Head of caudate nucleus (tissue), 42 donors: ENCODE data around the gene CEP85L.

Experiments
- DNase-seq, 42 donors: peaks; one replicate each; pipeline versions ENCODE4 v3.0.0 to v3.0.0-alpha.2; 2020 to 2021; ENCODE audit warnings: mixed read lengths in 7 of 42
- intact Hi-C: fragments of 100-400 bp; cut with DNase I; formaldehyde crosslinking; loops from one replicate; pipeline ENCODE4 v1.15.0; 2022

Gene CEP85L

GRCh38 chr6:118635909-118636735, 15.3 kb downstream of the CEP85L start:
- DNase-seq: no peak
- intact Hi-C loops: no loop called here

DNA sequence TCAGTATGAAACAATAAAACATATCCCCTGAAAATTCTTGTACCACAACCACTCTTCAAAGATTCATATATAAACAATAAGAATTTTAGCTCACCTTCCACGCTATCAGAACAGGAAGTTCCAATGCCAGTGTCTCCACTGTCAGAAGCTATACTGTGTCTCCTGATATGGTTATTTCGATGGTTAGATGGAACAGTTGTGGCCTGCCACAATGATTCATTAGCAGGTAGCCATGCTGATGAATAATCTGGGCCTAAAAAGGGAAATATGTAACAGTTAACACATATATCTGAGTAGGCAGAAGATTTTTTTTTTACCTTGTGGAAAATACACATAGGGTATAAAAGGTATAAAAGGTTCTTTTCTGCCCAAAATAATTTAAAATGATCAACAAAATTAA, 19.0 kb downstream of the CEP85L start:
- intact Hi-C loops: no loop called here
- DNase-seq: no peak

DNA sequence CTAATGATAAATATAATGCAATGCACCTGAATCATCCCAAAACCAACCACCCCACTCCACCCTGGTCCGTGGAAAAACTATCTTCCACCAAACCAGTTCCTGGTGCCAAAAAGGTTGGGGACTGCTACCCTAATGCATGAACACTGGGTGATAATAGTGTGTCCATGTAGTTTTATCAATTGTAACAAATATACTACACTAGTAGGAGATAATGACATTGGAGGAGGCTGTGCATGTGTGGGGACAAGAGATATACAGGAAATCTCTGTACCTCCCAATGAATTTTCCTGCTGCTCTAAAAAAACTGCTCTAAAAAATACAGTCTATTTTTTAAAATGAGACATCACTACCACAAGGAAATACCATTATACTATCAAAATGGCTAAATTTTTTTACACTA, 20.5 kb downstream of the CEP85L start:
- intact Hi-C loops: no loop called here
- DNase-seq: no peak

DNA sequence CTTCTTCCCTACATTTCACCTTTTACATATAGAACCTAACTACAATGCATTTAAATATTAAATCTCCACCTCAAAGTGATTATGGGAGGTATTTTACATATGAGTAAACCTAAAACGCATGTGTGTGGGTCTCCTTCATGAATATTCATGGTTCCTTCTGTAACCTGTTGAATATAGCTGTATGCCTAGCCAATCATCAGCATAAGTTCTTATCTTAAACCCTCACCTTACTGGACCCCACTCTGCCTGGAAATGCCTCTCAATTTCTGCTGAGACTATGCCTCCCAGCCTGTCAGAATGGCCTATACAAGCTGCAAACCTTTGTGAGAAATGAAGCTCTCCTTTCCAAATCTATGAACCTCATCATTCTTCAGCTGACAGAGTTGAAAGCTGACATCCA, 21.3 kb downstream of the CEP85L start:
- intact Hi-C loops: no loop called here
- no peak for DNase-seq

GRCh38 chr6:118627724-118628123, 23.7 kb downstream of the CEP85L start:
- DNase-seq: no peak
- intact Hi-C loops: no loop called here

DNA sequence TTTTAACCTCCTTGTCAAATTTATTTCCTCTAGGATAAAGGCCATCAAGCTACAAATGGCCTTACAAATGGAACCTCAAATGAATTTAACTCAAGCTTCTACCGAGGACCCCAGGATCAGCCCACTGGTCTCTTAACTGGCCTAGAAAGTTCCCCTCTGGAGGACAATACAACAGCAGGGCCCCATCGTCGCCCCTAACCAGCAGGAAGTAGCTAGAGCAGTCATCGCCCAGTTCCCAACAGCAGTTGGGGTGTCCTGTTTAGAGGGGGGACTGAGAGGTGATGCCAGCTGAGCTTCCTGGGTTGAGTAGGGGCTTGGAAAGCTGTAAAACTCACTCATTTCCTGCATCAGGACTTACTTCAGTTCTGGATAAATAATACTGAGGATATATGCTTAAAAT, 25.6 kb downstream of the CEP85L start:
- DNase-seq: no peak
- intact Hi-C loops: no loop called here

GRCh38 chr6:118621799-118622470, 29.5 kb downstream of the CEP85L start:
- intact Hi-C loops: no loop called here
- no peak for DNase-seq

DNA sequence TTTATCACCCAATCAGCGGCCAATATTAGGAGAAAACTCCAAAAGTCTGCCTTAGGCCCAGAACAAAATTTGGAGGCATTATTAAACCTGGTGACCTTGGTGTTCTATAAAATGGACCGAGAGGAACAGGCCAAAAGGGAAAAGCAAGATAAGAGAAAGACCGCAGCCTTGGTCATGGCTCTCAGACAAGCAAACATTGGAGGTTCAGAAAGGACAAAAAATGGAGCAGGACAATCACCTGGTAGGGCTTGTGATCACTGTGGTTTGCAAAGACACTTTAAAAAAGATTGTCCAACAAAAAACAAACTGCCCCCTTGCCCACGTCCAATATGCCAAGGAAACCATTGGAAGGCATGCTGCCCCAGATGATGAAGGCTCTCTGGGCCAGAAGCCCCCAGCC, 31.2 kb downstream of the CEP85L start:
- no peak for DNase-seq
- intact Hi-C loops: no loop called here

DNA sequence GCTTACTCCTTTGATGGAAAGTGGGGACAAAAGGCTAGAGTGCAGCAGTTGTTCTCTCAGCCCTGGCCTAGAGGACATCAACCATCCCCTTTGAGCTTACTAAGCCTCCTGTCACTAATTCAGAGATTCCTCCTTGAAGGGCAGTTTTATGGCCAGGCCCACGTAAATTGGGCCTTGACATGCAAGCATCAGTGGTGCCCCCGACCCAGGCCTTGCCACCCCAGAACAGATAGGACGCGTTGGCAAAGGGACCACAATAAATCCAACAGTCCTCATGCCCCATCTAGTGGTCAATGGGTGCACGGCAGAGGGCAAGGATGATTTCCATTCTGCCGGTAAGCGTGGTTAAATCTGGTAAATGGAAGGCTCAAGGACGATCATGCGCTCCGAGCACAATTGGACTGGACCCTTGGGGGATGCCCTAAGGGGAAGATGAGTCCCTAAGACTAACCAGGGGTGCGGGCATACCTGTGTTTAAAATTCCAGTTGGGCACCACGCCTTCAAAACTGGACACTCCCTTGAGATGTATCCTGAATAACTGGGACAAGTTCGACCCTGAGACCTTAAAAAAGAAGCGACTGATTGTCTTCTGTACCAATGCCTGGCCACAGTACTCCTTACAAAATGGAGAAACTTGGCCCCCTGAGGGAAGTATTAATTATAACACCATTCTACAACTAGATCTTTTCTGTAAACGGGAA, 32.6 kb downstream of the CEP85L start:
- peak; percentile 16 to 89 (median 69) for DNase-seq
- intact Hi-C loops: no loop called here

DNA sequence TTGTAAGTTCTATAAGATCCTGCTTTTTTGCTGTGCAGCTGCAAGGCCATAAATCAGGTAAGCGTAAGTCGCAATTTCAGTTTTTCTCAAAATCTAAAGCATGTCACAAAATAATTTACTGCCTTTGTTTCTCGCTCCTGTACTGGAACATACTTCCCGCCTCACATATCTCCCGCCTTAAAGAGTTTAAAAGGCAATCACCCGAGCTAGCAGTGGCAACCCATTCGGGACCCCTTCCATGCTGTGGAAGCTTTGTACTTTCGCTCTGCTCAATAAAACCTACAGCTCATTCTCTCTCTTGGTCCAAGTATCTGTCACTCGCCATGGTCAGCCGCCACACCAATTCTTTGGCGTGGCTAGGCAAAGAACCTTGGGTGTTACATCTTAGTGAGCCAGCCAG, 34.0 kb downstream of the CEP85L start:
- no peak for DNase-seq
- intact Hi-C loops: no loop called here

GRCh38 chr6:118611334-118611733, 40.1 kb downstream of the CEP85L start:
- no peak for DNase-seq
- intact Hi-C loops: no loop called here

GRCh38 chr6:118606858-118607257, 44.5 kb downstream of the CEP85L start:
- intact Hi-C loops: no loop called here
- no peak for DNase-seq

GRCh38 chr6:118606268-118606667, 45.1 kb downstream of the CEP85L start:
- intact Hi-C loops: no loop called here
- no peak for DNase-seq

GRCh38 chr6:118603372-118603771, 48.0 kb downstream of the CEP85L start:
- intact Hi-C loops: no loop called here
- no peak for DNase-seq

DNA sequence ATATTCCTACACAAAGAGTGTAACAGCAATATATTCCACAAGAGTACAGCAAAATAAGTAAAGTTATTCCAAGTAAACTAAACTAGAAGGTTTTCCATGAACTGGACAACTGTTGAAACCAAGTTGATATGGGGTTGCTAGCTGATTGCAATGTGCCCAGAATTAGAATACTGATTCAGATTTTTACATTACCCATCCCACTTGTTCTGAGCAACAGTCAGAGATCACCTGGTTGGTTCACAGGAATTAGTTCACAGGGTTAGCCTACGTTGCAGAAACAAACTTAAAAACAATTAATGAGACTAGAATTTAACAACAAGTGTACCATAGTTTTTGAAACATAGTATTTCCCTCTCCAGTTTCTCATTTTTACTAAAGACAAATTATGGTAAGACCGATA, 49.1 kb downstream of the CEP85L start:
- no peak for DNase-seq
- intact Hi-C loops: no loop called here

DNA sequence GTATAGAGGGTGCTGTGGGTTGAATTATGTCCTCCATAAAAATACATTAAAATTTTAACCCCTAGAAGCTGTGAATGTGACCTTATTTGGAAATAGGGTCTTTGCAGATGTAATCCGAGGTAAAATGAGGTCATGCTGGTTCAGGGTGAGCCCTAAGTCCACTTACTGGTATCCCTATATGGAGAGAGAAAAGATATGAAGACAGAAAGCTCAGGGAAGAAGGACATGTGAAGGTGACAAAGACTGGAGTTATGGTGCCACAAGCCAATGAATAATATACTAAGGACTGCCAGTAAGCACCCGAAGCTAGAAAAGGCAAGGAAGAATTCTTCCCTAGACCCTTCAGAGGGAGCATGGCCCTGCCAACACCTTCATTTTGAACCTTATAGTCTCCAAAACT, 53.1 kb downstream of the CEP85L start:
- DNase-seq: no peak
- intact Hi-C loops: no loop called here

- intact Hi-C loops: no loop called here
- DNase-seq: no peak
Measured at GRCh38 chr6:118597636-118598035, 53.8 kb downstream of the CEP85L start.

DNA sequence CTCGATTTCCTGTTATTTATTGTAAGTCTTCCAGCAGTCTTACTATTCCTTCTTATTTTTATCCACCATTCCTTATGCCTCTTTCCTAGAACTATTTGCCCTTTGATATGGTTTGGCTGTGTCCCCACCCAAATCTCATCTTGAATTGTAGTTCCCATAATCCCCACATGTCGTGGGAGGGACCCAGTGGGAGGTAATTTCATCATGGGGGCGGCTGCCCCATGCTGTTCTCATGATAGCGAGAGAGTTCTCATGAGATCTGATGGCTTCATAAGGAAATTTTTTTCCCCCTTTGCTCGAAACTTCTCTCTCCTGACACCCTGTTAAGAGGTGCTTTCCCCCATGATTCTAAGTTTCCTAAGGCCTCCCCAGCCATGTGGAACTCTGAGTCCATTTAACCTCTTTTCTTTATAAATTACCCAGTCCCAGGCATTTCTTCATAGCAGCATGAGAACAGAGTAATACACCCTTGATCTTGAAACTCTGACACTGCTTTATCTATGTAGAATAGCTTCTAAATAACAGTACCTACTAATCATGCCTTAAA, 54.5 kb downstream of the CEP85L start:
- intact Hi-C loops: no loop called here
- no peak for DNase-seq

DNA sequence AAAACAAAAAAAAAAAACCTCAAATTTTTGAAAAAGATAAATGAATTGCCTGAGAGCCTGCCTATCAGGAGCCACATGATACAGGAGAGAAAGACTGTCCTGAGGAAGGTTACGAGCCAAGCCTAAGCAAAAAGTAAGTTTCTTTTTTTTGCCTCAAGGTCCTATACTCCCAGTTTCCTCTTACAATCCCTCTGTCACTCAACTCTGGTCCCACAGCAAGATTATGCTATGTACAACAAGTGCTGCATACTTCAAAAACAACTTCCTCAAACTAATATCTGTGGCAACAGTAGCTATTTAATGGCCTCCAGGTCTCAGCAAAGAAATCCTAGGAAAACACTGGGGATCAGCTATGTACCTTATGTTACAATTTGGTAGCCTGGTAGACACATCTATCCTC, 56.5 kb downstream of the CEP85L start:
- intact Hi-C loops: no loop called here
- no peak for DNase-seq

GRCh38 chr6:118591897-118592296, 59.5 kb downstream of the CEP85L start:
- intact Hi-C loops: no loop called here
- DNase-seq: no peak
